GM10266 (cell line): ENCODE data around the gene LSAMP.

ENCODE experiments used
- DNase-seq: peaks from one replicate; pipeline ENCODE4 v3.0.0; 2012; ENCODE audit errors: extremely low spot score
- TF ChIP-seq, protein P1 (sequence below): IDR thresholded peaks from 2 replicates; pipeline ENCODE4 v1.5.1; 2012; ENCODE audit warnings: mild to moderate bottlenecking, low read depth; ENCODE audit not compliant: control insufficient read depth, insufficient read depth; ENCODE audit errors: missing control alignments

LSAMP gene

DNA sequence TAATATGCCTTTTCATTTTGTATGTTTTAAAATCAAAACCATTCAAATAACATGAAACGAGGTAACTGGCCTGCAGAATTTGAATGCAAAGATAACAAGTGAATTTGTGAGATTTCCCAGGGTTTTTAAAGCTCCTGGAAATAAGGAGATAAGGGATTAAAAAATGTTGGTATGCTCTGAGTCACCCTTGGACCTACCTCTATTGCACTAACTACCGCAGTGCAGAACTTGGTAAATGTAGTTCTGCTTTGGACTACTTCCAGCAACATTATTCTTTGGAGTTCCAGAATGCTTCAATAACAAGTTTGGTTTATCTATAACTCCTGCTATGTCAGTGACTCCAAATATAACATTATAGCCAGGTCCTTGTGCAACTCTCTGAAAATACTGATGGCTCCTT, 620.2 kb downstream of the LSAMP start:
- TF ChIP-seq, protein P1, sequence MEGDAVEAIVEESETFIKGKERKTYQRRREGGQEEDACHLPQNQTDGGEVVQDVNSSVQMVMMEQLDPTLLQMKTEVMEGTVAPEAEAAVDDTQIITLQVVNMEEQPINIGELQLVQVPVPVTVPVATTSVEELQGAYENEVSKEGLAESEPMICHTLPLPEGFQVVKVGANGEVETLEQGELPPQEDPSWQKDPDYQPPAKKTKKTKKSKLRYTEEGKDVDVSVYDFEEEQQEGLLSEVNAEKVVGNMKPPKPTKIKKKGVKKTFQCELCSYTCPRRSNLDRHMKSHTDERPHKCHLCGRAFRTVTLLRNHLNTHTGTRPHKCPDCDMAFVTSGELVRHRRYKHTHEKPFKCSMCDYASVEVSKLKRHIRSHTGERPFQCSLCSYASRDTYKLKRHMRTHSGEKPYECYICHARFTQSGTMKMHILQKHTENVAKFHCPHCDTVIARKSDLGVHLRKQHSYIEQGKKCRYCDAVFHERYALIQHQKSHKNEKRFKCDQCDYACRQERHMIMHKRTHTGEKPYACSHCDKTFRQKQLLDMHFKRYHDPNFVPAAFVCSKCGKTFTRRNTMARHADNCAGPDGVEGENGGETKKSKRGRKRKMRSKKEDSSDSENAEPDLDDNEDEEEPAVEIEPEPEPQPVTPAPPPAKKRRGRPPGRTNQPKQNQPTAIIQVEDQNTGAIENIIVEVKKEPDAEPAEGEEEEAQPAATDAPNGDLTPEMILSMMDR = no peak
- DNase-seq = no peak

DNA sequence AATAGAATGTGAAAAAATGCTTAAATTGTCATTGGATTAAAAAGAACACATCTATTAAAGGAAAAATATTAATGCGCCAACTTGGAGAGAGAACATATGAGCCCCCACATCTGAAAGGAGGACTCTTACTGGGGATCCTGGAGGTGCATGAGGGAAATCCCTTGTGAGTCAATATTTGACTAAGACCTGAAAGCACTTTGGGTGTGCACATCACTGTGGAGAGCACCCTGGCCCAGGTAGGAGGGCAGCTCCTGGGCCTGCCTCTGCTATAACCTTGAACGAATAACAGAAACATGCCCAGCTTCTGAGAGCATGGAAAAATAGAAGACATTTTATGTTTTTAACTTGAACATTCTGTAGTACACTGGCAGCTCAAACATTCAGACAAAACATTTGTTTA, 622.2 kb downstream of the LSAMP start:
- no peak for DNase-seq

DNA sequence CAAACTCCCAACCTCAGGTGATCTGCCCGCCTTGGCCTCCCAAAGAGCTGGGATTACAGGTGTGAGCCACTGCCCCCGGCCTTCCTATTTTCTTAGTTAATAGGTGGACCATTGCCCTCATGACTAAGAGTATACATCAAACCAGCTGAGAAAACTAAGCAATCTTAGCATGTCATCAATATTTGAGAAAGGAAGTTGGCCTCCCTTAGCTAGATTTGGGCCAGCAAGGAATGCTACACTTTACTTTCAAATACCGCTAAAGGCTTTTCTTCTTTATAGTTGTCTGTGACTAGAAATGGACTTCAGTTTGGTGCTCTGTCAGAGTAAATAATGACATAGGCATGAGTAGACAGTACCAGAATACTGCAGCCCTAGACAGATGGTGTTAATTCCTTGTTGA, 622.7 kb downstream of the LSAMP start:
- TF ChIP-seq, protein P1 = no peak
- DNase-seq = no peak

More for the DNA sequence above, 622.2 kb downstream of the LSAMP start:
- TF ChIP-seq, protein P1 = no peak

DNA sequence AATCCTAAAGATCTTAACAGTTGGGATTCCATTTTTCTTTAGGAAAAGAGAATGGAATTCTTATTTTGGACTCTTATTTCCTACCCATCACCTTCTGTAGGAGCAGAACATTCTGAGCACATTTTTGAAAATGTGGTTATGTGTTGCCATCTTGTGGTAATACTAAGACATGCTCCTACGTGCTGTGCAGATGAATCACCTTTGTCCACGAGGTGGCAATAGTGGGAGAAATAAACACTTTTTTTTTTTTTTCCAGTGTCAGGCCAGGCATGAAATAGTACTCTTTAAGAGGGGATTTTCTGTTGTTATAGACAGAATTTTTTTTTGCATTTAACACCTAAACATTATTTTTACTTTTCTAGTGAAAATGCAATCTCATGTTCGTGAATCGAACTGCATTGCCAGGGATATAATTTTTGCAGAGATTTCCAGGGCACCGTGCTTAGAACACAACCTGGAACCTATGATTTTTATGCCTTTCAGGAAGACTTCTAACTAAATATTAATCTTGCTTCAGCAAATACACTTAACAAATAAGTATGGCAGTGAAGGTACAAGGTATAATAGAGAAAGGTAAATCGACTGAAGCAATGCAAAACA, 625.4 kb downstream of the LSAMP start:
- TF ChIP-seq, protein P1 = peak; percentile 99
- DNase-seq = peak; percentile 63

DNA sequence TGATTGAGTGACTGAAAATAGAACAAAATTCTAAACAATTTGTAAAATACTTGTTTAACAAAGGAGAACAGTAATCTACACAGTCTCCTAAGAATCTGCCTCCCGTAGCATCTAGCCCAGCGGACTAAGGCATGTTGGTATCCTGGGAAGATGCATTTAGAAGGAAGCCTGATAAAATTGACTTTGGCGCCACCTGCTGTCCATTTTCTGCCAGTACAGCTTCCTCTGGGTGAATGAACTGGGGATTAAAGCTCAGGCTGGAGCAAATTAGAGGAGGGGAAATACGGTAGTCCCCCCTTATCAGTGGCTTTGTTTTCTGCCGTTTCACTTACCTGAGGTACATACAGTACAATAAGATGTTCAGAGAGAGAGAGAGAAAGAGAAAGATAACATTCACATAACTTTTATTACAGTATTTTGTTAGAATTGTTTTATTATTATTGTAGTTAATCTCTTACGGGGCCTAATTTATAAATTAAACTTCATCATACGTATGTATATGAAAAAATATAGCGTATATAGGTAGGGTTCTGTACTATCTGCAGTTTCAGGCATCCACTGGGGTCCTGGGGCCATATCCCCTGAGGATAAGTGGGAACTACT, 630.4 kb downstream of the LSAMP start:
- TF ChIP-seq, protein P1 = peak; percentile 88
- DNase-seq = no peak

DNA sequence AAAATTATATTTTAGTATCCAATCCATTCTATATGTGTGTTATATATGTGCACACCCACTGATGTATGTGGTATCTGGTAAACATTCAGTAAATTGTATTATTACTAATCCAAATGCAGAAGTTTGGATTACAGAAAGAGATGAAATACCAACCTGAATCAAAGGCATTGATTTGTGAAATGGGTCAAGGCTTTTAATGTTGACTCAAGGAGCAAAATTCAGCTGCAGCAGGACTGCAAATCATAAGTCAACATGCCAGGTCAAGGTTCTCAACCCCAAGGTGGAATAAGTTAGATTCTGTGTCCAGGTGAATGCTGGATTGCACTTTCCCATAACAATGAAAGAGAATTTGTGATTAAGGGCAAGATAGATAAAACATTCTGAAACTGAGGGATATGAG, 631.3 kb downstream of the LSAMP start:
- no peak for DNase-seq
- TF ChIP-seq, protein P1 = no peak

DNA sequence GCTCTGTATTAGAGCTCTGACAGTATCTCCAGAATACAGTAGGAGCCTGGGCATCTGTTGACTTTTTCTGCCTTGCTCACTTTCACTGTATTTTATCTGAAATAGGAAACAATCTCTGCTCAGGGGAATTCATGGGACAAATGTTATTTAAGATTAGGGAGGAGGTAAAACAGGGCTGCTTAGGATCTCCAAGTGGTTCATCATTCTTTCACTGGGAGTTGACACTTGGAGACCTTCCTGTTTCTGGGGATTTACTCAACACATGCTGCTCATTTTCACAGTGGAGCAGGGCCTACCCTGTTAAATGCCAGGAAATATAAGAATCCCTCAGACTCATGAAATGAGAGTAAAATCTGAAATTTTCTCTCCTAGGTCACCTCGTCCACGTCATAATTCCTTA, 636.5 kb downstream of the LSAMP start:
- TF ChIP-seq, protein P1 = no peak
- DNase-seq = no peak
